Measurements from ENCODE around the gene L3MBTL1.

Gene L3MBTL1

DNA sequence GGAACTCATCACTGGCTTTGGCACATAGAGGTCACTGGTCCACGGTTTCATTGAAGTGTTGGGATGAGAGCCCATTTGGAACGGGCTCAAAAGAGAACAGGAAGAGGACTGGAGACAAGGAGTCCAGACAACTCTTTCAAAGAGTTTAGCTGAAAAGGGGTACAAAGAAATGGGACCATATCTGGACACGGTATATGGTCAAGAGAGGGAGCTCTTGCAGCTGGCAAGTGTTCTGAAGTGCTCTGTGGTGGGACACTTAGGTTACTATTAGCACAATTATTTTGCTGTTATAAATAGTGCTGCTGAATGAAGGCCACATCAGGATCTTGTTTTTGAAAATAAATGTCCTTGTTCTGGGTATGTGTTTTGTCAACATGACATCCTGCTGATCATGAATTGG lies 55.9 kb downstream of the L3MBTL1 start:
- Histone ChIP-seq H2AFZ (ENCODE audit: low read length, unreplicated experiment) (no peak overlapping the region), H3K4me3 (ENCODE audit: low read depth, low read length) (no peak overlapping the region), H3K27ac (ENCODE audit: low read depth, low read length) (no peak overlapping the region), H3K4me1 (ENCODE audit: control insufficient read depth, insufficient read depth, low read length, unreplicated experiment) (no peaks in the 10 kb centered on the region), H3K27me3 (ENCODE audit: insufficient read depth, low read length) (no peaks in the 10 kb centered on the region), H3K36me3 (ENCODE audit: insufficient read depth, low read length) (no peaks in the 10 kb centered on the region), H3K79me2 (ENCODE audit: control insufficient read depth, insufficient read depth, low read length, unreplicated experiment) (no peaks in the 10 kb centered on the region)

DNA sequence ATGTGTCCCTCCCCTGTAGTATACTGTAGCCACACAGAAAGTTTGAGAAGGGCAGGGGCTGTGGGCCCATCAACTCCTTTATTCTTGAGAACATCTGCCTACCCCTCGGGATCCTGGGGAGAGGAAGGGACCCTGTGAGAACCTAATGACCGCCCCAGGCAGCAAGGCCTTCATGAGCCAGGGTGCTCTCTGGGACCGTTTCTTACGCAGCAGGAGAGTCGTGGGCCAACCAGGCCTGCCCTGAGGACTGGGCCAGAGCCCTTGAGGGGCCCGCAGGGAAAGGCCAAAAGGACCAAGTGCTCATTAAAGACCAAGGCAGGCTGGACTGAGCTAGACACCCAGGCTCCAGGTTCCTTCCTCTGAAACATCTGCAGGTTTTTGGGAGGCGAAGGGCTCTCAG lies 56.5 kb downstream of the L3MBTL1 start:
- H3K79me2 ChIP-seq (ENCODE audit: control insufficient read depth, insufficient read depth, low read length, unreplicated experiment), result no peaks in the 10 kb centered on the region
- H3K27ac ChIP-seq (ENCODE audit: low read depth, low read length), result no peak overlapping the region
- H2AFZ ChIP-seq (ENCODE audit: low read length, unreplicated experiment), result no peak overlapping the region
- H3K4me3 ChIP-seq (ENCODE audit: low read depth, low read length), result no peak overlapping the region
- no peaks in the 10 kb centered on the region for H3K36me3 ChIP-seq (ENCODE audit: insufficient read depth, low read length)
- H3K27me3 ChIP-seq (ENCODE audit: insufficient read depth, low read length), result no peaks in the 10 kb centered on the region
- H3K4me1 ChIP-seq (ENCODE audit: control insufficient read depth, insufficient read depth, low read length, unreplicated experiment), result no peaks in the 10 kb centered on the region

DNA sequence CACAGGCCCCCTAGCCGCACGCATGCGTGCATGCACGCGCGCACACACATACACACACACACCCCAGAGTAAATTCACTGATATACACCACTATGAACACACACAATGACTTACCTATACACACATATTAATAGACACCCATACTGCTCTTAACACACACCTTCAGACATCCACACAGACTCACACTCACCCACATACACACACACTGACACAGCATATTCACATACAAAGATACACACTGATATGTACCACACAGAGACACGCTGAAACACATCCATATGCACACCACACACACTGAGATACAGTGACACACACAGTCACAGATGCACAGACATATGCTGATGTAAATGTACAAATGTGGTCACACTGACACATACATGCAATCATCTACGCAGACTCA lies 57.0 kb downstream of the L3MBTL1 start:
- Histone ChIP-seq H3K36me3 (ENCODE audit: insufficient read depth, low read length) (no peaks in the 10 kb centered on the region), H3K27me3 (ENCODE audit: insufficient read depth, low read length) (no peaks in the 10 kb centered on the region), H3K4me1 (ENCODE audit: control insufficient read depth, insufficient read depth, low read length, unreplicated experiment) (no peaks in the 10 kb centered on the region), H3K27ac (ENCODE audit: low read depth, low read length) (no peak overlapping the region), H2AFZ (ENCODE audit: low read length, unreplicated experiment) (no peak overlapping the region), H3K79me2 (ENCODE audit: control insufficient read depth, insufficient read depth, low read length, unreplicated experiment) (no peaks in the 10 kb centered on the region), H3K4me3 (ENCODE audit: low read depth, low read length) (no peak overlapping the region)

DNA sequence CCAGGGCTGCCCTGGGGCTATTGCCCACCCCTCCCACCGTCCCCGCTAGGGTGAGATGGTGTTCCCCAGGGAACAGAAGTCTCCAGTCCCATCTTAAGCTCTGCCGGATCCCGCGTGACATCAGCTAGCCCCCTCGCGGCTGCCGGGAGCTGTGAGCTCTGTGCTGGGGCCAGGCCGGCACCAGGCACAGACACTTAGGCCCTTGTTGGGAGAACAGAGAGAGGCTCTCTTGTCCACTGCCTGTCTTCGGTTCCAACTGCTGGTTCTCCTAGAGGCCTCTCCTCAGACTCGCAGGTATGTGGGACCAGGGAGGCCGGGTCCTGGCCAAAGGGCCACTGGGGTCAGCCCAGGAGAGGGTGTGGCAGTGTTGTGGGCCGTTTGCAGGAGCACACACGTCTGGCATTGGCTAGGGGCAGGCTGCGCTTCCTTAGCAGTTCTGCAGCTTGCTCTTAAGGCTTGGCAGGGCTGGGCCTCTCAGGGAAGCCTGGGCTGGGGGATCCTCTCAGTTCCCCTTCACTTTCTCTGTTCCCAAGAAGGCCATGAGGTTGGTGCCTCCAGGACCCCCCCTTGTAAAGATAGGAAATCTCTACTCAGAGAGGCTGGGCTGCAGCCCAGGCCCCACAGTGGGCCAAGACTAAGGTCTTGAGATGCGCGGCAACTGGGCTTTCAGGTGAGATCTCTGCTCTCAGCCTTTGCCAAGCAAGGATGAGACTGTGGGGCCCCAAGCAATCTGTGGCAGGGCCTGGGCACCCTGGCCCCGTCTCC lies 57.7 kb downstream of the L3MBTL1 start:
- no peak overlapping the region for H3K4me3 ChIP-seq (ENCODE audit: low read depth, low read length)
- H3K27me3 ChIP-seq (ENCODE audit: insufficient read depth, low read length), result no peaks in the 10 kb centered on the region
- no peak overlapping the region for H2AFZ ChIP-seq (ENCODE audit: low read length, unreplicated experiment)
- no peaks in the 10 kb centered on the region for H3K79me2 ChIP-seq (ENCODE audit: control insufficient read depth, insufficient read depth, low read length, unreplicated experiment)
- H3K27ac ChIP-seq (ENCODE audit: low read depth, low read length), result no peak overlapping the region
- H3K4me1 ChIP-seq (ENCODE audit: control insufficient read depth, insufficient read depth, low read length, unreplicated experiment), result no peaks in the 10 kb centered on the region
- H3K36me3 ChIP-seq (ENCODE audit: insufficient read depth, low read length), result no peaks in the 10 kb centered on the region

DNA sequence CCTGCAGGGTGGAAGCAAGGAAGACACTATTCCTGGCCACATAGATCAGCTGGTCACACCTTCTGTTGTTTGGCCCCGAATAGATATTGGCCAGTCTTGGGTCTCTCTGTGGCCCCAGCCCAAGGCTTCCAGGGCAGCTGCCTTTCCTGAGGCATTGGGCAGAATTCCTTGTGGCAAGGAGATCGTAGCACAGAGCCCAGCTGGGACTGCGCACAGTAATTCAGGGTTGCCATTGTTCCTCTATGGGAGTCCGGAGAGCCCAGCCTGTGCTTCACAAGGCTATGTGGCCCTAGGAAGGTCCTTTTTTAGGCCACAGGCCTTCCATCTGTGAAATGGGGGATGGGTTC lies 58.2 kb downstream of the L3MBTL1 start:
- Histone ChIP-seq H3K79me2 (ENCODE audit: control insufficient read depth, insufficient read depth, low read length, unreplicated experiment) (no peaks in the 10 kb centered on the region), H3K36me3 (ENCODE audit: insufficient read depth, low read length) (no peaks in the 10 kb centered on the region), H3K27ac (ENCODE audit: low read depth, low read length) (no peak overlapping the region), H3K4me1 (ENCODE audit: control insufficient read depth, insufficient read depth, low read length, unreplicated experiment) (no peaks in the 10 kb centered on the region), H2AFZ (ENCODE audit: low read length, unreplicated experiment) (no peak overlapping the region), H3K4me3 (ENCODE audit: low read depth, low read length) (no peak overlapping the region), H3K27me3 (ENCODE audit: insufficient read depth, low read length) (no peaks in the 10 kb centered on the region)

DNA sequence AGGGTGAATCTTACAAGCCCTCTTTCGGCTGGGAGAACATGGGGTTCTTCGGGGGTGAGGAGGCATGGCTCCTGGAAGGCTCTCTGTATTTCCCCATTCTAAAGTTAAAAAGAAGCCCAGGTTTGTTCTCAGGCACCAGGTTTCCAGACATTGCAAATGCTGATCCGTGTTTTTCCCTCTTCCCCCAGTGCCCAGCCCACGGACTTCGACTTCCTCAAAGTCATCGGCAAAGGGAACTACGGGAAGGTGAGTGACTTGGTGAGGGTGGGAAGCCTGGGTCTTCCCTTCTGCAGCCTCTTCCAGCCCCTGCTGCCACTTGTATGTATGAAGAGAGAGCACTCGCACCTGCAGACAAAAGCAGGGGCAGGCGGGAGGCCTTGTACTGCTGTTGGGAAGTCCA lies 60.0 kb downstream of the L3MBTL1 start:
- H3K79me2 ChIP-seq (ENCODE audit: control insufficient read depth, insufficient read depth, low read length, unreplicated experiment), result no peaks in the 10 kb centered on the region
- no peak overlapping the region for H3K4me3 ChIP-seq (ENCODE audit: low read depth, low read length)
- H3K4me1 ChIP-seq (ENCODE audit: control insufficient read depth, insufficient read depth, low read length, unreplicated experiment), result no peaks in the 10 kb centered on the region

DNA sequence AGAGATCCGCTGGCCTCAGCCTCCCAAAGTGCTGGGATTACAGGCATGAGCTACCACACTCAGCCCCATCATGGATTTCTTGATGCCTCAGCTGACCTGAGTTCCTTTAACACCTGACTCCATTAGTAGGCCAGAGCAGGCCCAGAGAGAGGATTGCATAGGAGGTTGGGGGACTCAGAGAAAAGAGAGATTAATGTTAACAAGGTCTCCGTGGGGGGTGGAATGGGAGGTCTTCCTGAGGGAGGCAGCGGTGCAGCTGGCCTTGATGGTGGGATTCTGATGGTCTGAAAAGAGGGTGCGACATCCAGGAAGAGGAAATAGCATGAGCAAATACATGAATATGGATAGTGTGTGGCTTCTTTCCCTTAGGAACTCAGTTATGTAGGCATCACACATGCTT lies 61.2 kb downstream of the L3MBTL1 start:
- Histone ChIP-seq H3K27me3 (ENCODE audit: insufficient read depth, low read length) (no peaks in the 10 kb centered on the region), H3K27ac (ENCODE audit: low read depth, low read length) (no peak overlapping the region), H3K36me3 (ENCODE audit: insufficient read depth, low read length) (no peaks in the 10 kb centered on the region), H3K4me1 (ENCODE audit: control insufficient read depth, insufficient read depth, low read length, unreplicated experiment) (no peaks in the 10 kb centered on the region), H3K4me3 (ENCODE audit: low read depth, low read length) (no peak overlapping the region), H3K79me2 (ENCODE audit: control insufficient read depth, insufficient read depth, low read length, unreplicated experiment) (no peaks in the 10 kb centered on the region), H2AFZ (ENCODE audit: low read length, unreplicated experiment) (no peak overlapping the region)

More for the DNA sequence above, 60.0 kb downstream of the L3MBTL1 start:
- Histone ChIP-seq H3K27ac (ENCODE audit: low read depth, low read length) (no peak overlapping the region), H3K36me3 (ENCODE audit: insufficient read depth, low read length) (no peaks in the 10 kb centered on the region), H3K27me3 (ENCODE audit: insufficient read depth, low read length) (no peaks in the 10 kb centered on the region), H2AFZ (ENCODE audit: low read length, unreplicated experiment) (no peak overlapping the region)

DNA sequence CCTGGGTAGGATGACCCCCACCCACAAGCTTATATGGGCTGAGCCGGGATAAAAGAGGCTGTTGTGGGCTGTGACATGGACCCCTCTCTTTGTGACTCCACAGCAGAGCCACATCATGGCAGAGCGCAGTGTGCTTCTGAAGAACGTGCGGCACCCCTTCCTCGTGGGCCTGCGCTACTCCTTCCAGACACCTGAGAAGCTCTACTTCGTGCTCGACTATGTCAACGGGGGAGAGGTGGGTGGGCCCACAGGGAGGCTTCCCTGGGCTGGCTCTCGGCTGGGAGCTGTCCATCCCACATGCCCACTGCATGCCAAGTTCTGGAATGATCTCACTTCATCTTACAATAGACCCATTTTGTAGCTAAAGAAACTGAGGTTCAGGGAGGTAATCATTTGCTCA lies 61.8 kb downstream of the L3MBTL1 start:
- Histone ChIP-seq H3K36me3 (ENCODE audit: insufficient read depth, low read length) (no peaks in the 10 kb centered on the region), H3K27ac (ENCODE audit: low read depth, low read length) (no peak overlapping the region), H3K79me2 (ENCODE audit: control insufficient read depth, insufficient read depth, low read length, unreplicated experiment) (no peaks in the 10 kb centered on the region), H2AFZ (ENCODE audit: low read length, unreplicated experiment) (no peak overlapping the region), H3K27me3 (ENCODE audit: insufficient read depth, low read length) (no peaks in the 10 kb centered on the region), H3K4me3 (ENCODE audit: low read depth, low read length) (no peak overlapping the region), H3K4me1 (ENCODE audit: control insufficient read depth, insufficient read depth, low read length, unreplicated experiment) (no peaks in the 10 kb centered on the region)

DNA sequence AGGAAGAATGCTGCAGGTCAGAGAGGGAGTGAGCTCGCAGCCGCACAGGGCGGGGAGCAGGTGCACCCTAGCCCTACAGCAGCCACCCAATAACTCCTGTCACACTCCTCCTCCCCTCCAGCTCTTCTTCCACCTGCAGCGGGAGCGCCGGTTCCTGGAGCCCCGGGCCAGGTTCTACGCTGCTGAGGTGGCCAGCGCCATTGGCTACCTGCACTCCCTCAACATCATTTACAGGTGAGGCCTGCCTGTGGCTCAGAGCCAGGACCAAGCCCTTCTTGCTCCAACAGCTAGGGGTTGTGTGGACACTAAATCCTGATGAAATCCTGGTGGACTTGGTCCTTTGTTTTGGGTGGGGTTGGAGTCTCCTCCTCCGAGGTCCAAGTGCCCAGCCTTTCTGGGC lies 63.0 kb downstream of the L3MBTL1 start:
- H3K4me3 ChIP-seq (ENCODE audit: low read depth, low read length), result no peak overlapping the region
- no peaks in the 10 kb centered on the region for H3K4me1 ChIP-seq (ENCODE audit: control insufficient read depth, insufficient read depth, low read length, unreplicated experiment)
- no peaks in the 10 kb centered on the region for H3K27me3 ChIP-seq (ENCODE audit: insufficient read depth, low read length)
- no peak overlapping the region for H3K27ac ChIP-seq (ENCODE audit: low read depth, low read length)
- no peak overlapping the region for H2AFZ ChIP-seq (ENCODE audit: low read length, unreplicated experiment)
- no peaks in the 10 kb centered on the region for H3K36me3 ChIP-seq (ENCODE audit: insufficient read depth, low read length)
- no peaks in the 10 kb centered on the region for H3K79me2 ChIP-seq (ENCODE audit: control insufficient read depth, insufficient read depth, low read length, unreplicated experiment)

DNA sequence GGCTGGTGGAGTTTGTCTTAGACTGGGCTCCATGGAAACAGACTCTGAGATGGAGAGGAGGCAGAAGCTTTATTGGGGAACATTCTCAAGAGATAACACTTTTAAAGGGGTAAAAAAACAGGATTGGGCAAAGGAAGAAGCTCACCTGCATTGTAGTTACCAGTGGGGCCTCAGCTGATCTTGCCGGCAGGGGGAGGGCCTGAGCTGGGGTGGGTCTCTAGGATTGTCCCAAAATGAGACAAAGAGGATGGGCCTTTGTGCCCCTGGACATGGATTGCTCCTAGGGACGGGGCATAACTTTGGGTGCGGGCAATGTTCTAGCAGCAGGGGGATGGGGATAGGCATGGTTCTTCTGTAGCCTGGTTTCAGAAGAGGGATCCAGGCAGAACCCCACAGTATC lies 63.8 kb downstream of the L3MBTL1 start:
- Histone ChIP-seq H3K27me3 (ENCODE audit: insufficient read depth, low read length) (no peaks in the 10 kb centered on the region), H3K36me3 (ENCODE audit: insufficient read depth, low read length) (no peaks in the 10 kb centered on the region), H3K79me2 (ENCODE audit: control insufficient read depth, insufficient read depth, low read length, unreplicated experiment) (no peaks in the 10 kb centered on the region), H3K27ac (ENCODE audit: low read depth, low read length) (no peak overlapping the region), H3K4me1 (ENCODE audit: control insufficient read depth, insufficient read depth, low read length, unreplicated experiment) (no peaks in the 10 kb centered on the region), H2AFZ (ENCODE audit: low read length, unreplicated experiment) (no peak overlapping the region), H3K4me3 (ENCODE audit: low read depth, low read length) (no peak overlapping the region)

DNA sequence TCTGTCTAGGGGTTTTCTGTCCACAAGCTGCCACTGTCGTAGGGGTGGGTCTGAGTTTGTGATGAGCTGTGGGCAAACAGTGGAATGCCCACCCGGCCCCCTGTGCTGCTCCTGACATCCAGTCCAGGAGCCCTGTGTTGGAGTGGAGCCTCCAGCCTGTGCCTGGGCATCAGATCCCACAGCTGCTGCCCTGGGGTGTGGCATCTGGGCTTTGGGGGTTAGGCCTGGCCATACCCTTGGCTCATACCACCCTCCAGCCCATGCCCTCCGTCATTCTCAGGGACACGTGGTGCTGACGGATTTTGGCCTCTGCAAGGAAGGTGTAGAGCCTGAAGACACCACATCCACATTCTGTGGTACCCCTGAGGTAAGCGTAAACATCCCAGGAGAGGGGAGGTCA lies 64.3 kb downstream of the L3MBTL1 start:
- Histone ChIP-seq H2AFZ (ENCODE audit: low read length, unreplicated experiment) (no peak overlapping the region), H3K36me3 (ENCODE audit: insufficient read depth, low read length) (no peaks in the 10 kb centered on the region), H3K4me3 (ENCODE audit: low read depth, low read length) (no peak overlapping the region), H3K27ac (ENCODE audit: low read depth, low read length) (no peak overlapping the region), H3K4me1 (ENCODE audit: control insufficient read depth, insufficient read depth, low read length, unreplicated experiment) (no peaks in the 10 kb centered on the region), H3K79me2 (ENCODE audit: control insufficient read depth, insufficient read depth, low read length, unreplicated experiment) (no peaks in the 10 kb centered on the region), H3K27me3 (ENCODE audit: insufficient read depth, low read length) (no peaks in the 10 kb centered on the region)
